HT-29 (cell line): ENCODE results near the gene CDH4. TPM values are rescaled to one million over a fixed set of nuclear protein-coding genes. Genes with fewer than 3 reads are reported as not detected.

Experiments
- DNase-seq: peaks from one replicate; pipeline ENCODE4 v3.0.0-alpha.2; 2015; ENCODE audit warnings: low spot score
- total RNA-seq: library from RNA; depleted of rRNA; stranded (reverse); fragments of >200 nt; shearing (Covaris generic); gene quantifications from 2 replicates; pipeline ENCODE4 v1.2.3, GENCODE V29; 2014

CDH4 gene
- total RNA-seq, 1 experiment from 2014 or later: not detected

DNA sequence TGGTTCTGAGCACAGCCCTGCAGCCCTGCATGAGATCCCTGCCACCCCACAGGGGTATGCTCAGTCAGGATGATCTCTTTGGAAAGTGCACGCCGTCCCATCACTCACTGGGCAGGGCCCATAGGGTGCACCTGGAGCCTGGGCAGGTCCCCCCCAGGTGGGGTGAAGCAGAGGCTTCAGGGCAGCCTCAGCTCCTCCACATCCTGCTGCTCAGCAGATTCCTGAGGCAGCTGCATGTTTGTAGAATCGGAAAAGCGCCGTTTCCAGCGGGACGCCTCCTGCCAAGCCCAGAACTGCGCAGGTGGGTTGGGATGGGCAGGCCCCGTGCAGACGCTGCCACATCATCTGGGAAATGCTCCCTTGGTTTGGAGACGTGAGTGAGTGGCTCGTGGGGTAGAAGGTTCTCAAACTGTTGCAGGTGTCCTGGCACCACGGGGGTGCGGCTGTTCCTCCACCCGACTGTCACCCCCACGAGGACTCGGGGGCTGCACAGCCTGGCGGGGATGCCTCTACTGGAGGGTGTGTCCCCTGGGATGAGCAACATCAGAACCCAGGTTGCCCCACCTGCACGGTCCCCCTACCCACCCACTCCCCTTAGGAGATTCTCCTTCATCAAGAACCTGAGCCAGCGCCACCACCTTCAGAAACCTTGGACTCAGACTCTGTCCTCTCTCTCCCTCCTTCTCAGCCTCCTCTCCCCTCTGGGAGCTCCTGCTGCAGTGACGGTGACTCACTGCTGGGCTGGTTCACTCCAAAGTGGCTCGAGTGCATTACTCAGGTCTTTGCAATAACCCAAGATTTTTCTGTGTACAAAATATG lies 479.5 kb downstream of the CDH4 start:
- DNase-seq: no peak

DNA sequence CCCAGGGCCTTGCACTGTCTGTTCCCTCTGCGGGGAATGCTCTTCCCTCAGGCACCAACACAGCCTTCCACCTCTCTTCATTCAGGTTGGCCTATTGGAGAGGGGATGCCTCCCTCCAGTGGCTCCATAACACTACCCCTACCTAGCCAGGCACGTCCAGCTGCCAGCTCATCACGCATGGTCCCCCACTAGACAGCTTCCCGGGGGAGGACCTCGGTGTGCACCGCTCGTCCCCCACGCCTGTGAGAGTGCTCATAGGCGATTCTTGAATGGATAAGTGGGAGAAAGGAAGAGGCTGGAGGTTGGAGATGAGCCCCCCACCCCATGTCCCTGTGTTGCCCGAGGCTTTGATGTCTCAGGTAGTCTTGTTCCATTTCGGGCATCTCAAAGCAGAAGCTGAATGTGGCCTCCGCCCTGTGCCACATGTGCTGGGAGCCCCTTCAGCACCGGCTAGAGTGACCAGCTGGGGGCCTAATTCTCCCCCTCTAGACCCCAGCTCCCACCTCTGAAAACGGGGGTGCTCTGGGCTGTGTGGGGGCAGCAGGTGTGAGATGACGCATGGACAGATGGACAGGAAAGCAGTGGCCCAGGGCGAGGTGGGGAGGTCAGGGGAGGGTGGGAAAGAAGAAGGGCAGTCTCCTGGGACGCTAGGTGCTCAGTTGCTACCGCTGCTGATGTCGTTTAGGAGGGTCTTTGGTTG lies 480.6 kb downstream of the CDH4 start:
- no peak for DNase-seq

DNA sequence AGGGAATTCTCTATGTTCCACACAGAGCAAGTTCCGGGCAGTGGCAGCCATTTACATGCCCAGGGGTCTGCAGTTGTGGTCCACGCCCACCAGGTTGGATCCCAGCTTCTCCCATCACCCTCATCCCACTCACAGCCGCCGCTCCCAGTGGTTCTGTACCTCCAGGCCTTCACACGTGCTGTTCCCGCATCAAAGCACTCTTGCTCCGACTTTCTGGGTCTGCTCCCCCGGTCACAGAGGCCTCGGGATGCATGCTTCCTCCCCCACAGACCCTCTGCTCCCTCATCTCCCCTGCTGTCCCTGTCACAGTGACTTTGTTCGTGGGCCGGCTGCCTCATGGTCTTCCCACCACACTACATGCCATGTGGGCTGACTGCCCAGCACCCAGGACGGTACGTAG lies 481.2 kb downstream of the CDH4 start:
- no peak for DNase-seq

DNA sequence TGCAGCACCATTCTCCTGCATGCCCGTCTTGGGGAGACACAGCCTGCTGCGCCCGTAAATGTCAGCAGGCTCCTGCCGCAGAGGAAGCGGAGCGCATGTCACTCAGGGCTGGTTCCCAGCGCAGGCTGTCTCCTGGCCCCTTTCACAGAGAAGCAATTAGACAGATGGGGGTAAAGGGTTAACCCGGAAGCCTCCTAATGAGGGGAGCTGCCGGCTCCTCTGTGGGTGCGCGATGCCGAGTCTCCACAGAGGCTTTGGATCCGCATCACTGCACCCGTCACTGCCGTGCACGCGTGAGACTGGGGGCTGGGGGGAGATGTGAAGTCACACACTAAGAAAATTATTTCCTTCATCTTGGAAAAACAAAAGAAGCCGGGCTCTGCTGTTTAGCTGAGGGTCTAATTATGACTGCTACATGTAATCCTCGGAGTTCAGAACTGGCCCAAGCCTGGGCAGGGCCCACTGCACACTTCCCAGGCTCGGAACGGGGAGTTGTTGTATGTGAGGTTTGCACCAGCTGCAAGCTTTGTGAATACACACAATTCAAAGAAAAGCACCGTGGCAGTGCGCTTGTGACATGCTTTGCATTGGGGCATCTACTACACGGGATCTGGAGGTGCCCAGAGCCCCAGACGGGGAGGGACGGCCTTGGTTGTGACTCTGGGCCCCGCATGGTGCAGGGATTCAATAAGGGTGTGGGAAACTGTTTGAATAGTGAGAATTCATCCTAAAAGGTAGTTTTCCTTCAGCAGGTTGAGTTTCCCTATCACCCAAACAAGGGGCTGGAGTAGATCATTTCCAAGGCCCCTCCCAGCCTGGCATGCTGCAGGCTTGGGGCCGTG lies 482.1 kb downstream of the CDH4 start:
- no peak for DNase-seq

DNA sequence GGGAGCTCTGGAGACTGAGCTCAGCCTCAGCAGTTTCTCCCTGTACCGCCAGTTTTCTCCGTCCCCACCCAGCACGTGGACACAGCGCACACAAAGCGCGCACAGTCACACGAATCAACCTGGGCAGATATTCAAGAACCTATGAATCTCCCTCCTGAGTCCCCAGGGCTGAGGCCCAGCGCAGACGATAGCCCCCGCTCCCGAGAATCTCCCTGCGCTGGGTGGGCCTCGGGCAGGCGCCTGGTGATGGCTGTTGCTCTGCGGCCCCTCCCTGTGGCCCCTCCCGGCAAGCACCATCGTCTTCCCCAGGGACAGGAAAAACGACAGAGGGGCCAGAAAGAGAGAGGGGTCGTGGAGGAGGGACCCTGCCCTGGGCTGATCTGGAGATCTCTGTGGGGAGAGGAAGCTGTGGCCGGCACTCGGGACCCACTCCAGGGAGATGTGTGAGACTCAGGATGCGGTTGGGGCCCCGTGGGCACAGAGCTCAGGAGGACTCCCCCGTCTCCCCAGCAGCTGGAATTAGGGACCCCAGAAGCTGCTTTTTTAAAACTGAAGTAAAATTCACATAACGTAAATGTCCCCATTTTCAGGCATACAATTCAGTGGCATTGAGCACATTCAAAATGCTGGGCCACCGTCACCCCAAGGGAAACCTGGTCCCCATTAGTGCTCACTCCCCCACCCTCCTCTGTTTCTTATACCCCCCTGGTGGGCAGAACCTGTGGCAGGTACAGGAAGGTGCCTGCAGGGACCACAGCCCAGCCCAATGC lies 482.9 kb downstream of the CDH4 start:
- no peak for DNase-seq

DNA sequence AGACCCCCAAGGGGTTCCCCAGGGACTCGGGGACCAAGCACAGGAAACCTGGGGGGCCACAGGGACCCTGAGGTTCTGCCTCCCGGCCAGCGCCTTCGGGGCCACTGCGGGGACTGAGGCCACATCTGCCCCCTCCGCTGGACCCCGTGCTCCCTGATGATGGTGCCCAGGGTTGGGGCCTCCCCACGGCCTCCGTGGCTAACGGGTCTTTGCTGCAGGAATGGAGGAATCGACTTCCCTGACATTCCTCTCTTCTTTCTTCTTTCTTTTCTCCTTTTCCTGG lies 483.4 kb downstream of the CDH4 start:
- DNase-seq: no peak

DNA sequence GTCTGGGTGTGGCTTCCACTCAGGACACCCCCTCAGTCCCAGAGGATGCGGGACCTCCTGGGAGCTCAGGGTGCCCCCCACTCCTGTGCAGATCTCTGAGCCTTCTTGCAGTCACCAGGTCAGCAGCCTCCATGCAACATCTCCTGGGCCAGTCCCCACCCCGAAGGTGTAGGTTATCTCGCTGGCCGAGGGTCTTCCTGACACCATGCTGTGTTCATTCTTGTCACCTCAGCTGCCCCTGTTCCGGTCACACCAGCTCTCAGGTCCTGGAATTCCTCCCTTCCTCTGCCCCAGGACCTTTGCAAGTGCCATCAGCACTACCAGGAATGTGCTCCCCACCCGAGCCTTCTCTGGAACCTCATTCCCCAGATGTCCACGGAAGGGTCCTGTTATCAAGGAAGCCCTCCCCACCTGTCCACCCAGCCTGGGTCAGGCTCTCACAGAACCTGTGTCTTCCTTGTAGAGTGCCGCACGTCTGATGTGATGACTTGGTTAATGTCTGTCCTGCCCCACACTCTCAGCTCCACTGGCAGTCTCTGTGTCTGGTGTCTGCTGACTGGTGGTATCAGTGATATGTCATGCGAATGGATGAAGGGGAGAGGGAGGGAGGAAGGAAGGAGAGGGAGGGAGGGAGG lies 484.1 kb downstream of the CDH4 start:
- DNase-seq: no peak

DNA sequence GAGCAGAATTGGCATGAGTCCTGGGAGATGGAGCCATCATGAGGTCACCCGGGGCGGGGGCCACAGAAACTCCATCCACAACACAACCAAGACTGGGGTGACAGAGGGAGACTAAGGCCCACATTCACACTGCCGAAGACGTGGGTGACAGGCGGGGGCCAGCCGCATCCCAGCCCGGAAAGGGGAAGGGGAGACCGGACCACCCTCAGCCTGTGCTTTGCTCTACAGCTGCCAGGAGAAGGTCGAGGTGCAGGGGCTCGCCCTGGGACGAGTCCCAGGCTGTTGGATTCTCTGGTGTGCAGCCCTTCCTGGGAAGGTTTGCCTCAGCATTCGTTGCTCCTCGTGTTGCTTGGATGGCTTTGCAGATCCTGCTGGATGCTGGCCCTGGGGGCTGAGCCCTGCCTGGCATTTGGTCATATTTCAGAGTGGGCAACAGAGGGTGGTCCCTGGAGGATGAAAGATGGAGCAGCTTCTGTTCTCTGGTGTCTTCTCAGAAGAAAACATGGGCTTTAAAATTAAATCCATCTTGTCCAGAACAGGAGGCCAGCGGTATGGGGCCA lies 484.8 kb downstream of the CDH4 start:
- no peak for DNase-seq

DNA sequence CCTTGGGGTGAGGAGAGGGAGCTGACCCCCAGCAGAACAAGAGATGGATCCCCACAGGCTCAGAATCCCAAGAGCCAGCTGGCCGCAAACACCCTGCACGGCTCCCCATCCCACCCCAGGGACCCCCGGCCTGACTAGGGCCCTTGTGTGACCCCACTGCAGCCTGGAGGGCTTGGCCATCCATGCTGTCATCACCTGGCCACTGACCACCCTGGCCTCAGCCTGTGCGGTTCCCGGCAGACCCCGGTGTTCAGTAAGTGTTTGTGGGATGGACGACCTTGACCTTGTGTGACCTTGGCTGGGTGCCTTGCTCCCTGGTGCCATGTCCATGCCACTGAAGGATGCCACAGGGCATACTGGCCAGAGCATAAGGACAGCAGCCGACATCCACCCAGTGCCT lies 485.3 kb downstream of the CDH4 start:
- no peak for DNase-seq

DNA sequence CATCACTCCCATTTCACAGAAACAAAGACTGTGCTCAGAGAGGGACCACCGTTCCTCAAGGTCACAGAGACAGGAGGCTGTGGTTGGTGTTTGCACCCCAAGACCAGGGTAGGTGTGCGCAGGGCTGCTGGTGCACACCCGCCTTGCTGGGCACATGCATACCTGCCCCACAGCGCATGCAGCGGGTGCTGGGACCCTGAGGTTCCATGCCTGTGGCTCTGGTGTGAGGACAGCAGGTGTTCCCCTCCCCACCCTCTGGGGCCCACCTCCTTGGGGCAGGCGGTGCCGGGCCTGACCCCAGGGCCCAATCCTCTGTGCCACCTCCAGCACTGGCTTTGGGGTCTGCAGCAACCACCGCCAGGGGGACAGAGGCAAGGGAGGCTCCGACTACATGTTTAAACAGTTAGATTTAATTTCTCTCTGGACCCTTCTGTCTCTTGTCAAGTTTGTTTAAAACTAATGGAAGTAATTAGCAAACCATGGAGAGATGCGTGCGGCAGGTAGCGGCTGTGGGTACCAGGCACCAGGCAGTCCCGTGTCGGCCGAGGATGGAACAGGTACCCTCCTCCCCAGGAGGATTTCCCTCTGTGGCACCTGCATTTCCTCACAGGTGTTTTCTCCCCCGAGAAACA lies 485.9 kb downstream of the CDH4 start:
- no peak for DNase-seq

DNA sequence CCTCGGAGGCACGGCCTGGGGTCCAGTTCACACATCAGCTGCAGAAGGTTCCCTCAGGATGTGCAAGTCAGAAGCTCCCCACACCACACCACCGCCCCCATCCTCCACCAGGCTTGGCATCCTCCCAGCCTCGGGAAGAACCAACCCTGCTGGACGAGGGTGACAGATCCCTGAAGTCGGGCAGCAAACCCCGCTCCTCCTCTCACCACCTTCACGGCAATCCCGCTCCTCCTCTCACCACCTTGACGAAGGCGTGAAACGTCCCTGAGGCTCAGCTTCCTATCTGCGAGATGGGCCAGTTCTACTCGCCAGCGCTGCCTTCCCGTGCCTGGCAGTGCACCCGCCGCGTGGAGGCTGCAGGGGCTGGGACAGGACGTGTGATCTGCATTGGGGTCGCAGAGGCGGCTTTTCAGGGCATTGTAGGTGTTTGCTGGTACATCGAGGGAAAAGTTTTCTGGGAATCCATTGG lies 486.6 kb downstream of the CDH4 start:
- DNase-seq: no peak

DNA sequence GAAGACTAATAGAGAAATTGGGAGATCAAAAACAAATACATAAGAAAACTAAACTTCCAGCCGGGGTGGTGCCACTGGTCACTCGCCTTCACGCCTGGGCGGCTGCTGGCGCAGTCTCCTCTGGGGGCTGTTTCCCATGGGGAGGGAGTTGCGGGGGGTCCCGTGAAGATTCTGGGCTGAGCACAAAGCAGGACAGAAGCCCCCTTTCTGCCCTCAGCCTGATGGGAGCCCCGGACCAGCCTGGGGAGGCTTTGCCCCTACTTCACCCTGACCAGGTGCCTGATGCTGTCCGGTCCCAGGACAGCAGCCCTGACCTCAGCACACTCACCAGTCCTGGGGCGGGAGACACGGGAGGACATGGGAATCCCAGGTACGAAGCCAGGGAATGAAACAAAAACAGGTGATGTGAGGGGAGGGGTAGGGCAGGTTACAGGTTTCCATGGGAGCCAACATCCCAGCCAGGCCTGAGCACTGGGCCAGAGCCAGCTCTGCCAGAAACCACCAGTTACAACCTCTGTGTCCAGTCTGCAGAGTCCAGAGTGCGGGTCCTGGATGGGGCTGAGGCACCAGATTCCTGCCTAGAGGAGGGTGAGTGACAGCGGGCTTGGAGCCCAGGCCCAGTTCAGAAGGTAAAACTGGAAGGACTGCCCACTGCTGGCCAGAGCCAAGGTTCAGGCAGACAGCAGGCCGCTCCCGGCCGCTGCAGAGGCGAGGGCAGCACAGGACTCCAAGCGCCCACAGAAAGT lies 487.2 kb downstream of the CDH4 start:
- DNase-seq: no peak

DNA sequence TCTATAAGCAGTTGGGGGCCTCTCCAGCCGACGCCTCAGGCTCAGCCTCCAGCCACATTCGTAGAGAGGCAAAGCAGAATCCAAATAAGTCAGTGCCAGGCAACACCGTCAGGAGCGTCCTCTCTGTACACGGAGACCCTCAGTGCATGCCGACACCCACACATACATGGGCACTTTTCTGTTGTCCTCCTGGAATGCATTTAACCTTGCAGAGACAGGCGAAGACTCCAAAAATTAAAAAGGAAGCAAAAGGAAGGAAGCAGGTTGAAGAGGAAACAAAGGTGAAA lies 487.7 kb downstream of the CDH4 start:
- no peak for DNase-seq

DNA sequence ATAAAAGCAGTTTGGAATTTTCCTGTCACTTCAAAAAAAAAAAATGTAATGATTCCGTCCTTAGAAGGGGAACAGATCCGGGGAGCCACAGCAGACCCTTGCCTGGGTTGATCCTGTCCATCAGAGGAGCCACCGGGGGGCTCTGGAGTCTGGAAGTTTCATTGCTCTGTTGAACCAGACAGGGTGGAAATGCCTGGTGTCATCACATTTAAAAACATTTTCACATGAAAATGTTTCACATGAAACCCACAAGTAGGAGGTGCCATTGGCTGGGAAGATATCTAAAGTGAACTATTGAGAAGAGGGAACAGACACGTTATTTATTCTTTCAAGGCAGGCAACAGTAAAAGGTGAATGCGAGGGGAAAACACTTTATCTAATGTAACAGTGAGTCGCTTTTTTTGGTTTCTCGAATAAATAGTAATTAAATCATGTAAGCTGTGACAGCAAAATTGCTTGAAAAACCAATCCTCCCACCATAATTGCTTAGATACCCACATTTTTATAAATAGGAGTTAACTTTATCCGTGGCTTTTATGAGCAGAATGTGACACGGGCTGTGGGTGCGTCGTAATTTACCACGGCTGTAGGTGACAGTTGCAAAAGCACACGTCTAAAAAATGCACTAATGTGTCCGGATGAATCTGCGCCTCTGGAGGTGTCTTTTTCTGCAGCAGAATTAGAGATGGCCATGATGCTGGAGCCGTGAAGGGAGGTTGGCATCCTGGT lies 490.2 kb downstream of the CDH4 start:
- DNase-seq: no peak

DNA sequence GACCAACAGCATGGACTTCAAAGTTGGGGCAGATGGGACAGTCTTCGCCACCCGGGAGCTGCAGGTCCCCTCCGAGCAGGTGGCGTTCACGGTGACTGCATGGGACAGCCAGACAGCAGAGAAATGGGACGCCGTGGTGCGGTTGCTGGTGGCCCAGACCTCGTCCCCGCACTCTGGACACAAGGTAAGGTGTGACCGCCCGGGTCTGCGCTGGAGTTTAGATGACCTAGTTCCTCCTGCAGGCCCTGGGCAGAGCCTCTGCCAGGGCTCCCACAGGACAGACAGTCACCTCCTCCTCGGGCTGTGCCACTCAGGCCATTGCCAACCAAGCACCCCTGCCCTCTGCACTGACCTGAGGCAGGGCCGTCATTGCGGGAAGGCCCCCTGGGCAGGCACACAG lies 491.5 kb downstream of the CDH4 start:
- DNase-seq: no peak

DNA sequence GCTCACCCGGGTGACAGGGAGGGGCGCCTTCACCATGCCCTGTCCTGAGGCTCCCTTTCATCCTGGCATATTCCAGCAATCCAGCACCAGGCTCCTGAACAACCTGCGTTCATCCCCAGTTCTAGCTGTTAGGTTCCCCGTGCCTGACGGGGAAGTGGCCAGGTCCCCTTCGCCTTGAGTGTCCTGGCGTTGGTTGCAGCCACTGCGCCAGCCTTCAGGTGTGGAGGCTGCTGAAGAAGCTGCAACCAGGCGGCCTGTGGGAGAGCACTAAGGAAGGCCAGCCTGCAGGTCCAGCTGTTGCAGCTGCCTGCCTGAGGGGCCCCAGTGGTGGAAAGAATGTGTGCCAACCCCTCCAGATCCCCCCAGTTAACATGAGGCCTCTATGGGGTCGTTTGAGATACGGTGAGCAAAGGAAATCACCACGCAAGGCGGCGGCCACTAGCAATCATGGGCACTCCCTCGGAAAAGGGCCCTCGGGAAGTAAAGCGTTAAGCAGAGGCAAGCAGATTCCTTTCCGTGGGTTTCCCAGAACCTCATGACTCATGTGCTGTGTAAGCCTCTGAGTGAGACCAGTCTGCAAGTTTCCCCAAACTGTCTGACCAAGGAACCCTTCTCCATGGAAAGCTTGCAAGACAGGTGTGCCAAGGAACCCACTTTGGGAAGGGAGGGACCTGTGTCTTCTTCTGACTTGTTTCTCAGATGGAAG lies 492.8 kb downstream of the CDH4 start:
- DNase-seq: peak; percentile 17

DNA sequence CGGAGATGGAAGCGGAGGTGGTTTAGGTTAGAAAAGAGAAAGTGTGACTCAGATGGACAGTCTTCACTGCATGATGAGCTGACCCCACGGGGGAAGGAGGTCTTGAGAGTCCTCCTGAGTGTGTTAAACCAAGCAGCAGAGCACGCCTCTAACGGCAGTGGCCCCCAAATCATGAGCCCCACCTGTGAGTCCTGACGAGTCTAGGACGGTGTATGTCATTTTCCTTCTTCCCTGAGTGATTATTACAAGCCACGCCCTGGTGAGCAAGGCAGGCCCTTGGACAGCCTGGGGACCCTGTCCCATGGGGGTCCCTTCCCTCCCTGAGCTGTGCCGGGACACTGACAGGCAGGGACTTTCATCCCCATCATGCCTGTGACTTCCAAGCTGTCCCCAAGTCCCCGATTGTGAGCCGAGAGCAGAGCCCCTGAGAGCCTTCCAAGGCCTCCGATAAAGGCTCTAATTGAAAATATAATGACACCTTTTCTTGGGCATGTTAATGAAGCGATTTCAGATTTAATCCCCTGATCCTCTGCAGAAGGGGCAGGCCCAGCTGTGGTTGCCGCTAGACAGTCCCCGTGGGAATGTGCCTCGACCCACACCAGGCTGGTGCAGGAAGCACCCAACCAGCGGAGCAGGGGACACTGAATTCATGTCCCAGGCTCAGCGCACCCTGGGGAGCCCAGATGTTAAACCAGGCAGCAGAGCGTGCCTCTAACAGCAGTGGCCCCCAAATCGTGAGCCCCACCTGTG lies 493.5 kb downstream of the CDH4 start:
- DNase-seq: no peak

DNA sequence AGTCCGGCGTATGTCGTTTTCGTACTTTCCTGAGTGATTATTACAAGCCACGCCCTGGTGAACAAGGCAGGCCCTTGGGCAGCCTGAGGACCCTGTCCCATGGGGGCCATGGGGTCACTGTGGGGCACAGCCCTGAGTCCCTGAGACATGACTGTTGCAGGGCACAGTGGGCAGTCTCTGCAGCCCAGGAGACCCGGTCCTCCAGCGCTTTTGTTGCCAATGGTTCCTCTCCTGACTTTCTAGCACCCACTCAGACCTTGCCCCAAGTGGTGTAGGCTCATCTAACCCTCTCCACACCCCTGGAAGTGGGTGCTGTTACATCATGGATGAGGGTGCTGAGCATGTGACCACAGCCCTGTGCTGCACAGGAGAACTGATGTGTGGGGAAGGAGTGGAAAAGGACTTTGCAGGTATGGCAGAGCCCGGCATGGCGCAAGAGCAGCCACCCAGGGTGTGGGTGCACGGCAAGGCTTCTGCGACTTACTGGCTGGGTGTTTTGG lies 494.1 kb downstream of the CDH4 start:
- no peak for DNase-seq
